OCI-LY7 (cell line): ENCODE measurements around the gene CA5A. TPM values are rescaled to one million over a fixed set of nuclear protein-coding genes. Genes with fewer than 3 reads are reported as not detected.

Source experiments
- BruUV-seq: library from RNA; stranded (reverse); fragments of 400-500 nt; replicated peaks from 2 replicates; lab custom pipeline; 2021; lab: Mats Ljungman, UMichigan
- CTCF ChIA-PET: fragments of 300-600 bp; sonication (Branson Sonifier 250); formaldehyde crosslinking; loops from one replicate; lab custom pipeline; 2022; ENCODE audit warnings: antibody characterized with exemption; ENCODE audit not compliant: unreplicated experiment; lab: Charles Lee
- POLR2A ChIA-PET: fragments of 300-600 bp; sonication (Branson Sonifier 250); formaldehyde crosslinking; loops from one replicate; lab custom pipeline; 2022; ENCODE audit warnings: antibody characterized with exemption; lab: Charles Lee
- DNase-seq: peaks from one replicate; pipeline ENCODE4 v3.0.0-alpha.2; 2015; ENCODE audit warnings: low spot score
- H2AFZ ChIP-seq: fragments of 200-600 bp; sonication (generic), shearing (Covaris generic); 2 replicates; pipeline ENCODE4 v1.6.1; 2014; ENCODE audit warnings: mild to moderate bottlenecking, antibody characterized with exemption, low read length, moderate library complexity
- H3K27ac ChIP-seq: fragments of 200-600 bp; sonication (generic); 2 replicates; pipeline ENCODE4 v1.5.1; 2014; ENCODE audit warnings: mixed run types, low read depth, mild to moderate bottlenecking, moderate library complexity, low read length, inconsistent platforms; ENCODE audit not compliant: poor library complexity, severe bottlenecking
- H3K36me3 ChIP-seq: fragments of 200-600 bp; sonication (generic); 2 replicates; pipeline ENCODE4 v1.6.1; 2014; ENCODE audit warnings: mild to moderate bottlenecking, antibody characterized with exemption, low read length, moderate library complexity, mixed read lengths; ENCODE audit not compliant: insufficient read depth
- H3K4me1 ChIP-seq: fragments of 200-600 bp; sonication (generic); 2 replicates; pipeline ENCODE4 v1.5.1; 2014; ENCODE audit warnings: mild to moderate bottlenecking, low read length; ENCODE audit not compliant: insufficient read depth, poor library complexity, severe bottlenecking
- H3K4me2 ChIP-seq: fragments of 200-600 bp; sonication (generic); 2 replicates; pipeline ENCODE4 v1.6.1; 2014; ENCODE audit warnings: mild to moderate bottlenecking, low read length
- H3K4me3 ChIP-seq: fragments of 200-600 bp; sonication (generic); 2 replicates; pipeline ENCODE4 v1.5.1; 2014; ENCODE audit warnings: mild to moderate bottlenecking, low read depth, low read length; ENCODE audit not compliant: poor library complexity, severe bottlenecking
- H3K79me2 ChIP-seq: fragments of 200-600 bp; sonication (generic); 2 replicates; pipeline ENCODE4 v1.6.1; 2016; ENCODE audit warnings: low read depth, mild to moderate bottlenecking, low read length, moderate library complexity, mixed read lengths; ENCODE audit not compliant: insufficient read depth
- H3K9me2 ChIP-seq: fragments of 200-600 bp; sonication (generic); 2 replicates; pipeline ENCODE4 v1.6.1; 2016; ENCODE audit warnings: mild to moderate bottlenecking, low read length, mixed read lengths; ENCODE audit not compliant: insufficient read depth
- H3K9me3 ChIP-seq: fragments of 200-600 bp; sonication (generic); 2 replicates; pipeline ENCODE4 v1.6.1; 2014; ENCODE audit warnings: mild to moderate bottlenecking, mixed run types, low read length, mixed read lengths
- H4K20me1 ChIP-seq: fragments of 200-600 bp; sonication (generic); 2 replicates; pipeline ENCODE4 v1.6.1; 2014; ENCODE audit warnings: mild to moderate bottlenecking, antibody characterized with exemption, low read length, moderate library complexity, mixed read lengths; ENCODE audit not compliant: insufficient read depth
- EZH2phosphoT487 ChIP-seq: fragments of 200-600 bp; sonication (generic); IDR thresholded peaks from 2 replicates; pipeline ENCODE4 v1.6.1; 2018; ENCODE audit warnings: low read depth, borderline replicate concordance, mild to moderate bottlenecking, mixed run types, antibody characterized with exemption, low read length, moderate library complexity, mixed read lengths
- intact Hi-C: fragments of 100-400 bp; cut with micrococcal nuclease; formaldehyde crosslinking; loops from one replicate; pipeline ENCODE4 v1.10.0; 2022; ENCODE audit not compliant: unreplicated experiment
- total RNA-seq, 2 experiments: library from RNA; depleted of rRNA in 1 of 2; stranded (reverse); fragments of >200 nt in 1 of 2; shearing (Covaris generic) in 1 of 2; gene quantifications; 2 replicates each; pipeline ENCODE4 v1.2.3, GENCODE V29; 2014 to 2022
- TF ChIP-seq, protein P1 (sequence below): fragments of 200-600 bp; sonication (generic); conservative IDR thresholded peaks from 2 replicates; pipeline ENCODE4 v1.5.1; 2014; ENCODE audit warnings: mild to moderate bottlenecking, antibody characterized with exemption, low read length, moderate library complexity, mixed read lengths

The CA5A gene
- total RNA-seq, 2 experiments from 2014 or later: not detected

DNA sequence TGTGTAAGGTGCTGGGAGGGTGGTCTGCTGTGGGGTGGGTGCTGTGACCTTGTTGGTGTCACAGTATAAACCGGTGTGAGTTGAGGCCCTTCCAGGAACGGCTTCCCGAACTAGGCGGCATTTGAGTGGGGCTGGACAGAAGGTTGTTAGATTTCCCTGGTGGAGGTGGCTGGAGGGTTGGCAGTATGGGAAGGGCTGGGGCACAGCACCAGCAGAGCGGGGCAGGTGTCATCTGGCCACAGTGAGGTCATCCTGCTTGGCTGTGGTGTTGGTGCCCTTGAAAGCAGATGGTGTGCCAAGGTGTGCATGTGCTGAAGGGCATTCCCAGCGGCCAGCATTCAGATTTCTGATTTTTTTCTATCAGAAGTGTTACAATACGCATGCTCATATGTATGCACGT is 43.0 kb upstream of the CA5A start:
- DNase-seq: no peak
- no TSS peak for BruUV-seq
- no peaks in the 10 kb centered on the region for H3K4me1 ChIP-seq

DNA sequence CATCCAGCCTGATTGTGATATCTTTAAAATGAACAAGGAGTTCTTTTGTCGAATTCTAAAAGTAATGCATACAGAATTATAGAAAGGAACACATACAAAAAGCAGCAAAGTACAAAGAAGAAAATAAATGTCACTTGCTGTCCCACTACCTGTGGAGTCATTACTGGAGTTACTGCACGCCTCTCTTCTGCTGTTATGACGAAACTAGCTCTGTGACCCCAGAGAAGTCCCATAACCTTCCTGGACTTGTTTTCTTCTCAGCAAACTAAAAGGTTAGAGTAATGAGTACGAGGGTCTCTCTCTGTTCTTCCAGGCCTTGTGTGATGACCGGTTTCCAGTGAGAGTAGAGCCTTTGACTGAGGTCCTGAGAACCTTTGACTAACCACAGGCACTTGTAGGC is 41.8 kb upstream of the CA5A start:
- CTCF ChIA-PET: no interaction called here
- no TSS peak for BruUV-seq
- H3K79me2 ChIP-seq: peaks cover 14% of the 10 kb centered on the region

More for the DNA sequence above, 43.0 kb upstream of the CA5A start:
- intact Hi-C loops: no loop called here
- peaks cover 29% of the 10 kb centered on the region; the same call in 1 of the 2 replicates for H3K36me3 ChIP-seq
- H2AFZ ChIP-seq: no peak overlapping the region
- no peak for TF ChIP-seq EZH2phosphoT487
- TF ChIP-seq, protein P1, sequence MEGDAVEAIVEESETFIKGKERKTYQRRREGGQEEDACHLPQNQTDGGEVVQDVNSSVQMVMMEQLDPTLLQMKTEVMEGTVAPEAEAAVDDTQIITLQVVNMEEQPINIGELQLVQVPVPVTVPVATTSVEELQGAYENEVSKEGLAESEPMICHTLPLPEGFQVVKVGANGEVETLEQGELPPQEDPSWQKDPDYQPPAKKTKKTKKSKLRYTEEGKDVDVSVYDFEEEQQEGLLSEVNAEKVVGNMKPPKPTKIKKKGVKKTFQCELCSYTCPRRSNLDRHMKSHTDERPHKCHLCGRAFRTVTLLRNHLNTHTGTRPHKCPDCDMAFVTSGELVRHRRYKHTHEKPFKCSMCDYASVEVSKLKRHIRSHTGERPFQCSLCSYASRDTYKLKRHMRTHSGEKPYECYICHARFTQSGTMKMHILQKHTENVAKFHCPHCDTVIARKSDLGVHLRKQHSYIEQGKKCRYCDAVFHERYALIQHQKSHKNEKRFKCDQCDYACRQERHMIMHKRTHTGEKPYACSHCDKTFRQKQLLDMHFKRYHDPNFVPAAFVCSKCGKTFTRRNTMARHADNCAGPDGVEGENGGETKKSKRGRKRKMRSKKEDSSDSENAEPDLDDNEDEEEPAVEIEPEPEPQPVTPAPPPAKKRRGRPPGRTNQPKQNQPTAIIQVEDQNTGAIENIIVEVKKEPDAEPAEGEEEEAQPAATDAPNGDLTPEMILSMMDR: no peak
- H3K9me3 ChIP-seq: no peaks in the 10 kb centered on the region
- no peak overlapping the region for H3K4me2 ChIP-seq
- H3K9me2 ChIP-seq: no peaks in the 10 kb centered on the region
- no peaks in the 10 kb centered on the region for H4K20me1 ChIP-seq
- ChIA-PET POLR2A (no interaction called here), CTCF (no interaction called here)
- peaks cover 2% of the 10 kb centered on the region; the same call in 1 of the 2 replicates for H3K79me2 ChIP-seq
- no peak overlapping the region for H3K27ac ChIP-seq
- H3K4me3 ChIP-seq: no peak overlapping the region

DNA sequence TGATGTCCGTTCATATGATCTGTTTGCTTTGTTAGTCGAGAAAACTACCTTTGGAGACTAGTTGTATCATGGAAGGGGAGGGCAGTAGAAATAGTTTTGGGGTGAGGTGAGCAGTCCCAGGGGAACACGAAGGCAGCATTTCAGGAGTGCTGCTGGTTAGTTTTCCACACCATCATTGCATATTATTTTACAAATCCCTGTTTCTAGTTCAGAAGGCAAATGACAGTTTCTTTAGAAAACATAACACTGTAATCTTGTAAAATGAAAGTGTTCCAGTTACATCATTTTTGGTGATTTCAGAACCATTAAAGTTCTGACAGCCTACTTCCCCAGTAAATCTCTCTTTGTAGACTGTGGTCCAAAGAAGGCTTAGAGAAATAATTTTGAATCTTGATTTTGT is 40.3 kb upstream of the CA5A start:
- Histone ChIP-seq H3K79me2 (peaks cover 29% of the 10 kb centered on the region), H3K9me2 (no peaks in the 10 kb centered on the region), H3K4me2 (no peak overlapping the region), H2AFZ (no peak overlapping the region), H3K4me1 (no peaks in the 10 kb centered on the region), H3K27ac (no peak overlapping the region), H3K36me3 (peaks cover 25% of the 10 kb centered on the region; the same call in 1 of the 2 replicates), H4K20me1 (no peaks in the 10 kb centered on the region), H3K4me3 (no peak overlapping the region), H3K9me3 (no peaks in the 10 kb centered on the region)
- ChIA-PET POLR2A (no interaction called here), CTCF (no interaction called here)
- intact Hi-C loops: no loop called here
- BruUV-seq: no TSS peak
- TF ChIP-seq EZH2phosphoT487: no peak
- TF ChIP-seq, protein P1: no peak
- no peak for DNase-seq

More for the DNA sequence above, 41.8 kb upstream of the CA5A start:
- Histone ChIP-seq H3K27ac (no peak overlapping the region), H4K20me1 (no peaks in the 10 kb centered on the region), H3K9me3 (no peaks in the 10 kb centered on the region), H3K9me2 (no peaks in the 10 kb centered on the region), H3K36me3 (peaks cover 27% of the 10 kb centered on the region; the same call in 1 of the 2 replicates), H3K4me3 (no peak overlapping the region), H3K4me1 (no peaks in the 10 kb centered on the region), H2AFZ (no peak overlapping the region), H3K4me2 (no peak overlapping the region)
- POLR2A ChIA-PET: no interaction called here
- DNase-seq: no peak
- TF ChIP-seq EZH2phosphoT487: no peak
- TF ChIP-seq, protein P1: no peak
- intact Hi-C loops: no loop called here
